ENCODE measurements around the gene ABCC4. TPM values are rescaled to one million over a fixed set of nuclear protein-coding genes. Genes with fewer than 3 reads are reported as not detected.

The ABCC4 gene
- total RNA-seq, 1 donor from 2014 or later, result 1.7 TPM

GRCh38 chr13:95212983-95213850 is 88.0 kb downstream of the ABCC4 start:
- DNase-seq, result no peak
- no peaks in the 10 kb centered on the region for H3K4me1 Mint-ChIP-seq (ENCODE audit: low read depth, unreplicated experiment)
- H3K27ac Mint-ChIP-seq (ENCODE audit: unreplicated experiment), result no peak overlapping the region
- no peak for TF ChIP-seq CTCF (IDR thresholded peaks at IDR 0.05; ENCODE audit: partially characterized antibody, unreplicated experiment)
- peaks cover 2% of the 10 kb centered on the region for H3K27me3 Mint-ChIP-seq (ENCODE audit: unreplicated experiment)
- no peaks in the 10 kb centered on the region for H3K9me3 Mint-ChIP-seq (ENCODE audit: unreplicated experiment)
- no peaks in the 10 kb centered on the region for H3K36me3 Mint-ChIP-seq (ENCODE audit: unreplicated experiment)
- H3K4me3 Mint-ChIP-seq (ENCODE audit: unreplicated experiment), result no peak overlapping the region

GRCh38 chr13:95209109-95209508 is 92.1 kb downstream of the ABCC4 start:
- no peak for TF ChIP-seq CTCF (IDR thresholded peaks at IDR 0.05; ENCODE audit: partially characterized antibody, unreplicated experiment)
- Mint-ChIP-seq H3K9me3 (ENCODE audit: unreplicated experiment) (no peaks in the 10 kb centered on the region), H3K4me3 (ENCODE audit: unreplicated experiment) (no peak overlapping the region), H3K36me3 (ENCODE audit: unreplicated experiment) (no peaks in the 10 kb centered on the region), H3K27me3 (ENCODE audit: unreplicated experiment) (peaks cover 4% of the 10 kb centered on the region), H3K27ac (ENCODE audit: unreplicated experiment) (no peak overlapping the region), H3K4me1 (ENCODE audit: low read depth, unreplicated experiment) (peaks cover 5% of the 10 kb centered on the region)
- DNase-seq, result no peak

- H3K27ac Mint-ChIP-seq (ENCODE audit: unreplicated experiment), result no peak overlapping the region
- H3K4me1 Mint-ChIP-seq (ENCODE audit: low read depth, unreplicated experiment), result peaks cover 5% of the 10 kb centered on the region
- H3K27me3 Mint-ChIP-seq (ENCODE audit: unreplicated experiment), result peaks cover 4% of the 10 kb centered on the region
- TF ChIP-seq CTCF (IDR thresholded peaks at IDR 0.05; ENCODE audit: partially characterized antibody, unreplicated experiment), result no peak
- no peak overlapping the region for H3K4me3 Mint-ChIP-seq (ENCODE audit: unreplicated experiment)
- DNase-seq, result no peak
- no peaks in the 10 kb centered on the region for H3K9me3 Mint-ChIP-seq (ENCODE audit: unreplicated experiment)
- no peaks in the 10 kb centered on the region for H3K36me3 Mint-ChIP-seq (ENCODE audit: unreplicated experiment)
Observed at GRCh38 chr13:95207769-95208366, 93.4 kb downstream of the ABCC4 start.

- no peak for TF ChIP-seq CTCF (IDR thresholded peaks at IDR 0.05; ENCODE audit: partially characterized antibody, unreplicated experiment)
- H3K27me3 Mint-ChIP-seq (ENCODE audit: unreplicated experiment), result peaks cover 2% of the 10 kb centered on the region
- no peaks in the 10 kb centered on the region for H3K9me3 Mint-ChIP-seq (ENCODE audit: unreplicated experiment)
- no peak overlapping the region for H3K27ac Mint-ChIP-seq (ENCODE audit: unreplicated experiment)
- no peak for DNase-seq
- peaks cover 5% of the 10 kb centered on the region for H3K4me1 Mint-ChIP-seq (ENCODE audit: low read depth, unreplicated experiment)
- H3K36me3 Mint-ChIP-seq (ENCODE audit: unreplicated experiment), result no peaks in the 10 kb centered on the region
- H3K4me3 Mint-ChIP-seq (ENCODE audit: unreplicated experiment), result no peak overlapping the region
Observed at GRCh38 chr13:95206116-95206515, 95.1 kb downstream of the ABCC4 start.

GRCh38 chr13:95204231-95204765 is 97.0 kb downstream of the ABCC4 start:
- TF ChIP-seq CTCF (IDR thresholded peaks at IDR 0.05; ENCODE audit: partially characterized antibody, unreplicated experiment), result no peak

More at GRCh38 chr13:95204231-95204765, 97.0 kb downstream of the ABCC4 start:
- Mint-ChIP-seq H3K36me3 (ENCODE audit: unreplicated experiment) (no peaks in the 10 kb centered on the region), H3K4me3 (ENCODE audit: unreplicated experiment) (no peak overlapping the region), H3K27me3 (ENCODE audit: unreplicated experiment) (peaks cover 1% of the 10 kb centered on the region), H3K9me3 (ENCODE audit: unreplicated experiment) (no peaks in the 10 kb centered on the region), H3K4me1 (ENCODE audit: low read depth, unreplicated experiment) (peaks cover 5% of the 10 kb centered on the region), H3K27ac (ENCODE audit: unreplicated experiment) (no peak overlapping the region)
- DNase-seq, result no peak

Measured in glutamatergic neuron (in vitro differentiated cells).